K562 (cell line): ENCODE measurements around the gene C2CD2. TPM values are rescaled to one million over a fixed set of nuclear protein-coding genes. Genes with fewer than 3 reads are reported as not detected.

Source experiments
- ATAC-seq: fragments of 200-7000 bp; cut with Tn5 transposase; 3 replicates; pipeline ENCODE4 v1.9.1; 2020; ENCODE audit warnings: moderate library complexity
- BruUV-seq: library from RNA; stranded (reverse); fragments of 400-500 nt; replicated peaks from 2 replicates; lab custom pipeline; 2021; lab: Mats Ljungman, UMichigan
- CTCF ChIA-PET: fragments of 300-600 bp; formaldehyde crosslinking; extraction: SDS; loops from one replicate; lab custom pipeline; 2021; ENCODE audit warnings: low intra/inter-chr PET ratio; lab: Yijun Ruan, JAX
- POLR2A ChIA-PET: fragments of 300-600, 350-650 bp; sonication (Branson Sonifier 250); formaldehyde crosslinking; extraction: SDS; loops from one replicate; lab custom pipeline; 2021; ENCODE audit warnings: antibody characterized with exemption, inconsistent platforms; lab: Yijun Ruan, JAX
- DNase-seq, 4 experiments: peaks; one replicate each; pipeline versions ENCODE4 v3.0.0 to v3.0.0-alpha.2; 2011 to 2018; ENCODE audit warnings: low spot score in 3 of 4, mixed read lengths in 3 of 4; ENCODE audit errors: extremely low read depth in 1 of 4
- FAIRE-seq: peaks from 2 replicates; lab custom pipeline; 2011; peaks lifted over from hg19 to GRCh38; lab: Jason Lieb, UNC
- H2AFZ ChIP-seq: 2 replicates; pipeline ENCODE4 v1.6.0; 2011; ENCODE audit warnings: low read depth, low read length, control low read depth, inconsistent platforms
- H3K27ac ChIP-seq: fragments of 200-600 bp; 3 replicates; pipeline ENCODE4 v1.8.0; 2011; ENCODE audit warnings: low read depth, mild to moderate bottlenecking, control low read depth, inconsistent platforms, low read length, moderate library complexity, mixed read lengths; ENCODE audit errors: extremely low read depth
- H3K27me3 ChIP-seq, 2 experiments: fragments of 300-600 bp in 1 of 2; 2 replicates in 1 of 2; 3 replicates in 1 of 2; pipeline versions ENCODE4 v1.6.0 to v1.8.0; 2011; ENCODE audit warnings: inconsistent platforms in 2 of 2, low read length in 2 of 2, mild to moderate bottlenecking in 1 of 2, mixed read lengths in 1 of 2, moderate library complexity in 1 of 2; ENCODE audit not compliant: control insufficient read depth in 2 of 2, insufficient read depth in 2 of 2
- H3K36me3 ChIP-seq: fragments of 300-600 bp; 3 replicates; pipeline ENCODE4 v1.8.0; 2011; ENCODE audit warnings: mild to moderate bottlenecking, low read length, inconsistent platforms; ENCODE audit not compliant: control insufficient read depth, insufficient read depth
- H3K4me1 ChIP-seq, 2 experiments: fragments of 200-600 bp in 1 of 2; replicated peaks in 1 of 2; 2 replicates in 1 of 2; 3 replicates in 1 of 2; pipeline versions ENCODE4 v1.5.1 to v1.8.0; 2011; ENCODE audit warnings: inconsistent platforms in 2 of 2, low read length in 2 of 2, mild to moderate bottlenecking in 1 of 2, mixed read lengths in 1 of 2, moderate library complexity in 1 of 2; ENCODE audit not compliant: control insufficient read depth in 2 of 2, insufficient read depth in 2 of 2
- H3K4me2 ChIP-seq: 2 replicates; pipeline ENCODE4 v1.6.1; 2011; ENCODE audit warnings: low read length, control low read depth, inconsistent platforms, mixed read lengths; ENCODE audit not compliant: insufficient read depth
- H3K4me3 ChIP-seq: fragments of 200-600 bp; sonication (generic), shearing (Covaris generic); 2 replicates; pipeline ENCODE4 v1.5.1; 2016; ENCODE audit warnings: control low read depth, inconsistent platforms
- H3K79me2 ChIP-seq: fragments of 200-600 bp; 3 replicates; pipeline ENCODE4 v1.8.0; 2011; ENCODE audit warnings: low read length, inconsistent platforms; ENCODE audit not compliant: control insufficient read depth, insufficient read depth
- H3K9ac ChIP-seq, 2 experiments: 2 replicates each; pipeline versions ENCODE4 v1.6.0 to v1.6.1; 2011; ENCODE audit warnings: low read depth in 2 of 2, low read length in 2 of 2, control low read depth in 1 of 2, inconsistent platforms in 1 of 2, mild to moderate bottlenecking in 1 of 2, mixed read lengths in 1 of 2; ENCODE audit not compliant: insufficient read depth in 1 of 2
- H3K9me1 ChIP-seq: one replicate; pipeline ENCODE4 v1.6.0; 2011; ENCODE audit warnings: inconsistent platforms, mild to moderate bottlenecking, low read length, moderate library complexity; ENCODE audit not compliant: control insufficient read depth, insufficient read depth
- H3K9me3 ChIP-seq: replicated peaks from 2 replicates; pipeline ENCODE4 v1.5.1; 2011; ENCODE audit warnings: low read depth, low read length, inconsistent platforms; ENCODE audit not compliant: control insufficient read depth, insufficient read depth
- H4K20me1 ChIP-seq: replicated peaks from 2 replicates; pipeline ENCODE4 v1.6.1; 2011; ENCODE audit warnings: low read length, inconsistent platforms, mixed read lengths; ENCODE audit not compliant: control insufficient read depth, insufficient read depth
- ESRRB ChIP-seq: fragments of 250-450 bp; sonication (Bioruptor Pico); IDR thresholded peaks from 2 replicates; pipeline ENCODE4 v1.5.0; 2020; ENCODE audit warnings: mild to moderate bottlenecking, moderate library complexity, borderline replicate concordance
- ETV1 ChIP-seq: fragments of 450-650 bp; conservative IDR thresholded peaks from 2 replicates; pipeline ENCODE4 v1.6.1; 2016; ENCODE audit warnings: missing genetic modification characterization, control low read depth, low read depth, missing compliant biosample characterization
- HNRNPUL1 ChIP-seq: fragments of 200-400 bp; formaldehyde crosslinking; IDR thresholded peaks from 2 replicates; pipeline ENCODE4 v1.6.1; 2017; ENCODE audit warnings: low read length
- MEIS2 ChIP-seq: fragments of 450-650 bp; IDR thresholded peaks from 2 replicates; pipeline ENCODE4 v1.6.1; 2014; ENCODE audit warnings: mild to moderate bottlenecking; ENCODE audit not compliant: partially characterized antibody
- OTX1 ChIP-seq: fragments of 450-650 bp; formaldehyde crosslinking; IDR thresholded peaks from 2 replicates; pipeline ENCODE4 v1.4.0; 2022; ENCODE audit warnings: mild to moderate bottlenecking
- TEAD4 ChIP-seq, 2 experiments: sonication (generic) in 1 of 2; formaldehyde crosslinking in 1 of 2; IDR thresholded peaks; 2 replicates each; pipeline versions ENCODE4 v1.6.1 to v1.8.0; 2012 to 2022; ENCODE audit warnings: borderline replicate concordance in 1 of 2, inconsistent platforms in 1 of 2, low read length in 1 of 2, mild to moderate bottlenecking in 1 of 2, missing genetic modification reagents in 1 of 2
- ZBTB17 ChIP-seq: fragments of 450-650 bp; formaldehyde crosslinking; IDR thresholded peaks from 2 replicates; pipeline ENCODE4 v1.4.0; 2020; ENCODE audit warnings: mild to moderate bottlenecking
- ZNF12 ChIP-seq: sonication (generic); formaldehyde crosslinking; IDR thresholded peaks from 2 replicates; pipeline ENCODE4 v1.4.0; 2020; ENCODE audit warnings: mild to moderate bottlenecking, missing genetic modification reagents
- ZNF134 ChIP-seq: fragments of 250-450 bp; sonication (Bioruptor Pico); conservative IDR thresholded peaks from 2 replicates; pipeline ENCODE4 v1.4.0; 2020
- ZNF586 ChIP-seq: fragments of 450-650 bp; formaldehyde crosslinking; conservative IDR thresholded peaks from 2 replicates; pipeline ENCODE4 v1.4.0; 2020; ENCODE audit warnings: mild to moderate bottlenecking, moderate library complexity
- WGBS: fragments of 100-300 bp; shearing (Covaris generic); methylation state at CpG from one replicate; pipeline ENCODE4 v1.1.6; 2016; ENCODE audit warnings: low coverage, mixed read lengths; ENCODE audit not compliant: insufficient coverage; ENCODE audit errors: missing lambda C conversion rate; 5-methylcytosine and 5-hydroxymethylcytosine counted together
- in situ Hi-C: fragments of 300-500 bp; cut with MboI; formaldehyde crosslinking; loops from 4 replicates; pipeline ENCODE4 v1.15.0; 2018; ENCODE audit warnings: inconsistent platforms, mixed read lengths
- intact Hi-C: fragments of 100-400 bp; cut with micrococcal nuclease; formaldehyde crosslinking; loops from 2 replicates; pipeline ENCODE4 v1.14.2; 2022
- polyA plus RNA-seq, 8 experiments: library from polyadenylated mRNA; depleted of rRNA in 4 of 8; stranded (reverse) in 5 of 8; unstranded in 3 of 8; fragments of >200 nt; fragmentation: Nextera tagmentation in 2 of 8; fragmentation: Illumina TruSeq in 1 of 8; extraction: Ambion mirVana in 2 of 8; extraction: Trizol in 1 of 8; gene quantifications; 2 replicates each; pipeline versions ENCODE4 v1.2.1 to v1.2.3, GENCODE V29; 2011 to 2014; ENCODE audit warnings: inconsistent platforms in 1 of 8, missing spikeins in 1 of 8
- total RNA-seq, 7 experiments: library from RNA; depleted of rRNA in 6 of 7; stranded (reverse); fragments of >200 nt in 6 of 7; fragmentation: Illumina TruSeq in 2 of 7; extraction: Trizol in 2 of 7; gene quantifications; 2 replicates each; pipeline versions ENCODE4 v1.2.1 to v1.2.3, GENCODE V29; 2011 to 2021; ENCODE audit warnings: low replicate concordance in 1 of 7
- TF ChIP-seq, protein P1 (sequence below): sonication (generic); formaldehyde crosslinking; IDR thresholded peaks from 2 replicates; pipeline ENCODE4 v1.8.0; 2022; ENCODE audit warnings: mild to moderate bottlenecking, missing genetic modification reagents
- TF ChIP-seq, protein P2 (sequence below): fragments of 450-650 bp; formaldehyde crosslinking; IDR thresholded peaks from 2 replicates; pipeline ENCODE4 v1.4.0; 2020; ENCODE audit warnings: mild to moderate bottlenecking, moderate library complexity
- TF ChIP-seq, protein P3 (sequence below): IDR thresholded peaks from 2 replicates; pipeline ENCODE4 v1.6.1; 2014; ENCODE audit warnings: antibody characterized with exemption
- TF ChIP-seq, protein P4 (sequence below), 2 experiments: fragments of 150-350 bp in 1 of 2; IDR thresholded peaks; 2 replicates each; pipeline ENCODE4 v1.6.1; 2012 to 2016; ENCODE audit warnings: low read depth in 2 of 2, low read length in 2 of 2, mild to moderate bottlenecking in 1 of 2, moderate library complexity in 1 of 2

The C2CD2 gene
- total and polyA plus RNA-seq, 9 of the 15 experiments (the other 6 are each of a cell fraction or from before 2014, with no cell fraction given), result 1.3 to 21.6 (median 12.1) TPM

DNA sequence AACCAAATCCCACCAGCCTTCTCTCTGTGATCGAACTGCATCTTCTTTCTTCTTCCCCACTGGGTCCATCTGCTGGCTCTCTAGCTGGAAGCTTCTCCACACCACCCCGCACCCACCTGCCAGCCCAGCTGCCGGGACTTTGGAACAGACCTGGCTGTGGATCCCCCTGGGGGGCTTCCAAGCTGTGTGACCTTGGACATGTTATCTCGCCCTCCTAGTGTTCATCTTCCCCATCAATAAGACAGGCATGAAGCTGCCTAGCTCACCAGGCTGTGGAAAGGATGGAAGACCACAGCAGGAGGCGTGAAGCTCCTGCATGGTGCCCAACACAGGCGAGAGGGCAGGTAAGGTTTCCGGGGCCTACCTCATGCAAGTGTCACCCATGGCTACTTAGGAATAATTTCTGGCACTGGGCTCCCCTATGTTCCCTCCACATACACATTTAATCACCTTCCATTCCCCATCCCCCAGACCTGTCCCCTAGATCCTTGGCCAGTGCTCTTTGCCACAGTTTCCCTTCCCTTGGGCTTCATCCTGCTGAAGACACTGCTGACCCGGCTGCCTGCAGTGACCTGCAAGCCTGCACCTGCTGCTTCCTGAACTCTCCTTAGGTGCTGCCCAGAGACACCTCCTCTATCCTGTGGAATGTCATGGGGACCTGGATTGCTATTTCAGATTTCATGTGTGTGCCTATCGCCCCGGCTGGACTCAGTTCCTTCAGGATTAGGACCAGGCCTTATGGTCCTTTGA lies 13.2 kb upstream of the C2CD2 start:
- peaks cover 41 to 82% of the 10 kb centered on the region in 2 experiments for H3K27me3 ChIP-seq
- 10% methylated on average over 10 of the region's 10 CpGs for whole genome bisulfite sequencing
- FAIRE-seq (no peak), ATAC-seq (no peak), DNase-seq (no peak)
- peaks cover 0 to 4% of the 10 kb centered on the region in 2 experiments; a peak in 2 of 5 replicates for H3K4me1 ChIP-seq
- H3K4me3 ChIP-seq, result no peak overlapping the region
- no peak overlapping the region for H3K9ac ChIP-seq
- H3K27ac ChIP-seq, result no peak overlapping the region
- no peaks in the 10 kb centered on the region for H4K20me1 ChIP-seq
- H3K9me1 ChIP-seq, result no peaks in the 10 kb centered on the region
- in situ Hi-C loops (no loop called here), intact Hi-C loops (no loop called here)
- BruUV-seq, result no TSS peak
- ChIA-PET POLR2A (interaction anchor here (0.5 to 1.2 kb wide), 2 partner anchors 10 to 82 kb away, joined by 3 read pairs; no protein-coding TSS in a partner anchor), CTCF (no interaction called here)
- H3K9me3 ChIP-seq, result no peaks in the 10 kb centered on the region
- no peak overlapping the region for H3K4me2 ChIP-seq
- H3K36me3 ChIP-seq, result no peaks in the 10 kb centered on the region
- no peak overlapping the region for H2AFZ ChIP-seq
- H3K79me2 ChIP-seq, result no peaks in the 10 kb centered on the region
- no peak for TF ChIP-seq ZNF134
- TF ChIP-seq ZBTB17, result no peak
- TF ChIP-seq, protein P1, sequence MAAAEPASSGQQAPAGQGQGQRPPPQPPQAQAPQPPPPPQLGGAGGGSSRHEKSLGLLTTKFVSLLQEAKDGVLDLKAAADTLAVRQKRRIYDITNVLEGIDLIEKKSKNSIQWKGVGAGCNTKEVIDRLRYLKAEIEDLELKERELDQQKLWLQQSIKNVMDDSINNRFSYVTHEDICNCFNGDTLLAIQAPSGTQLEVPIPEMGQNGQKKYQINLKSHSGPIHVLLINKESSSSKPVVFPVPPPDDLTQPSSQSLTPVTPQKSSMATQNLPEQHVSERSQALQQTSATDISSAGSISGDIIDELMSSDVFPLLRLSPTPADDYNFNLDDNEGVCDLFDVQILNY (CRISPR knock-in tag), result no peak
- TF ChIP-seq, protein P2, sequence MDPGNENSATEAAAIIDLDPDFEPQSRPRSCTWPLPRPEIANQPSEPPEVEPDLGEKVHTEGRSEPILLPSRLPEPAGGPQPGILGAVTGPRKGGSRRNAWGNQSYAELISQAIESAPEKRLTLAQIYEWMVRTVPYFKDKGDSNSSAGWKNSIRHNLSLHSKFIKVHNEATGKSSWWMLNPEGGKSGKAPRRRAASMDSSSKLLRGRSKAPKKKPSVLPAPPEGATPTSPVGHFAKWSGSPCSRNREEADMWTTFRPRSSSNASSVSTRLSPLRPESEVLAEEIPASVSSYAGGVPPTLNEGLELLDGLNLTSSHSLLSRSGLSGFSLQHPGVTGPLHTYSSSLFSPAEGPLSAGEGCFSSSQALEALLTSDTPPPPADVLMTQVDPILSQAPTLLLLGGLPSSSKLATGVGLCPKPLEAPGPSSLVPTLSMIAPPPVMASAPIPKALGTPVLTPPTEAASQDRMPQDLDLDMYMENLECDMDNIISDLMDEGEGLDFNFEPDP (CRISPR knock-in tag), result no peak
- TF ChIP-seq ESRRB (CRISPR knock-in tag), result no peak
- no peak for TF ChIP-seq ZNF586
- TF ChIP-seq ETV1 (tag), result no peak
- TF ChIP-seq OTX1 (CRISPR knock-in tag), result no peak
- no peak for TF ChIP-seq MEIS2
- TF ChIP-seq HNRNPUL1, result no peak
- TF ChIP-seq, protein P3, sequence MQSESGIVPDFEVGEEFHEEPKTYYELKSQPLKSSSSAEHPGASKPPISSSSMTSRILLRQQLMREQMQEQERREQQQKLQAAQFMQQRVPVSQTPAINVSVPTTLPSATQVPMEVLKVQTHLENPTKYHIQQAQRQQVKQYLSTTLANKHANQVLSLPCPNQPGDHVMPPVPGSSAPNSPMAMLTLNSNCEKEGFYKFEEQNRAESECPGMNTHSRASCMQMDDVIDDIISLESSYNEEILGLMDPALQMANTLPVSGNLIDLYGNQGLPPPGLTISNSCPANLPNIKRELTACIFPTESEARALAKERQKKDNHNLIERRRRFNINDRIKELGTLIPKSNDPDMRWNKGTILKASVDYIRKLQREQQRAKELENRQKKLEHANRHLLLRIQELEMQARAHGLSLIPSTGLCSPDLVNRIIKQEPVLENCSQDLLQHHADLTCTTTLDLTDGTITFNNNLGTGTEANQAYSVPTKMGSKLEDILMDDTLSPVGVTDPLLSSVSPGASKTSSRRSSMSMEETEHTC, result no peak
- TF ChIP-seq, protein P4, sequence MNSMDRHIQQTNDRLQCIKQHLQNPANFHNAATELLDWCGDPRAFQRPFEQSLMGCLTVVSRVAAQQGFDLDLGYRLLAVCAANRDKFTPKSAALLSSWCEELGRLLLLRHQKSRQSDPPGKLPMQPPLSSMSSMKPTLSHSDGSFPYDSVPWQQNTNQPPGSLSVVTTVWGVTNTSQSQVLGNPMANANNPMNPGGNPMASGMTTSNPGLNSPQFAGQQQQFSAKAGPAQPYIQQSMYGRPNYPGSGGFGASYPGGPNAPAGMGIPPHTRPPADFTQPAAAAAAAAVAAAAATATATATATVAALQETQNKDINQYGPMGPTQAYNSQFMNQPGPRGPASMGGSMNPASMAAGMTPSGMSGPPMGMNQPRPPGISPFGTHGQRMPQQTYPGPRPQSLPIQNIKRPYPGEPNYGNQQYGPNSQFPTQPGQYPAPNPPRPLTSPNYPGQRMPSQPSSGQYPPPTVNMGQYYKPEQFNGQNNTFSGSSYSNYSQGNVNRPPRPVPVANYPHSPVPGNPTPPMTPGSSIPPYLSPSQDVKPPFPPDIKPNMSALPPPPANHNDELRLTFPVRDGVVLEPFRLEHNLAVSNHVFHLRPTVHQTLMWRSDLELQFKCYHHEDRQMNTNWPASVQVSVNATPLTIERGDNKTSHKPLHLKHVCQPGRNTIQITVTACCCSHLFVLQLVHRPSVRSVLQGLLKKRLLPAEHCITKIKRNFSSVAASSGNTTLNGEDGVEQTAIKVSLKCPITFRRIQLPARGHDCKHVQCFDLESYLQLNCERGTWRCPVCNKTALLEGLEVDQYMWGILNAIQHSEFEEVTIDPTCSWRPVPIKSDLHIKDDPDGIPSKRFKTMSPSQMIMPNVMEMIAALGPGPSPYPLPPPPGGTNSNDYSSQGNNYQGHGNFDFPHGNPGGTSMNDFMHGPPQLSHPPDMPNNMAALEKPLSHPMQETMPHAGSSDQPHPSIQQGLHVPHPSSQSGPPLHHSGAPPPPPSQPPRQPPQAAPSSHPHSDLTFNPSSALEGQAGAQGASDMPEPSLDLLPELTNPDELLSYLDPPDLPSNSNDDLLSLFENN (IDR thresholded peaks at IDR 0.05; ENCODE audit: low read depth in 2 of 2, low read length in 2 of 2), result no peak
- TF ChIP-seq TEAD4 (IDR thresholded peaks at IDR 0.05; ENCODE audit: low read length), result no peak
- TF ChIP-seq TEAD4 (CRISPR knock-in tag; IDR thresholded peaks at IDR 0.05; ENCODE audit: borderline replicate concordance), result no peak
- TF ChIP-seq ZNF12, result no peak
